NCI-H2196 (cell line): ENCODE measurements around the gene PROB1.
"Not testable (repeated sequence)": the region's sequence is repeated elsewhere in the genome, so short reads cannot be mapped to it uniquely, and the experiment has no call there.

Source experiments
- DNase-seq: peaks from one replicate; lab custom pipeline; 2025; ENCODE audit not compliant: unreplicated experiment; lab: John Stamatoyannopoulos, UW

PROB1 gene, protein sequence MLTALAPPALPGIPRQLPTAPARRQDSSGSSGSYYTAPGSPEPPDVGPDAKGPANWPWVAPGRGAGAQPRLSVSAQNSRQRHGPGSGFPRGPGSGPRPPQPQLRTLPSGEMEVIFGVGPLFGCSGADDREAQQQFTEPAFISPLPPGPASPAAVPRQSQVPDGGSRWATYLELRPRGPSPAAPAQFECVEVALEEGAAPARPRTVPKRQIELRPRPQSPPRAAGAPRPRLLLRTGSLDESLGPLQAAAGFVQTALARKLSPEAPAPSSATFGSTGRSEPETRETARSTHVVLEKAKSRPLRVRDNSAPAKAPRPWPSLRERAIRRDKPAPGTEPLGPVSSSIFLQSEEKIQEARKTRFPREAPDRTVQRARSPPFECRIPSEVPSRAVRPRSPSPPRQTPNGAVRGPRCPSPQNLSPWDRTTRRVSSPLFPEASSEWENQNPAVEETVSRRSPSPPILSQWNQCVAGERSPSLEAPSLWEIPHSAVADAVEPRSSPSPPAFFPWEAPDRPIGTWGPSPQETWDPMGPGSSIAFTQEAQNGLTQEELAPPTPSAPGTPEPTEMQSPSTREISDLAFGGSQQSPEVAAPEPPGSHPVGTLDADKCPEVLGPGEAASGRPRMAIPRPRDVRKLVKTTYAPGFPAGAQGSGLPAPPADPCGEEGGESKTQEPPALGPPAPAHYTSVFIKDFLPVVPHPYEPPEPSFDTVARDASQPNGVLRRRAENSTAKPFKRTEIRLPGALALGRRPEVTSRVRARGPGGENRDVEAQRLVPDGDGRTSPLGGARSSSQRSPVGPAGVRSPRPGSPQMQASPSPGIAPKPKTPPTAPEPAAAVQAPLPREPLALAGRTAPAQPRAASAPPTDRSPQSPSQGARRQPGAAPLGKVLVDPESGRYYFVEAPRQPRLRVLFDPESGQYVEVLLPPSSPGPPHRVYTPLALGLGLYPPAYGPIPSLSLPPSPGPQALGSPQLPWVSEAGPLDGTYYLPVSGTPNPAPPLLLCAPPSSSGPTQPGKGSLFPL

DNA sequence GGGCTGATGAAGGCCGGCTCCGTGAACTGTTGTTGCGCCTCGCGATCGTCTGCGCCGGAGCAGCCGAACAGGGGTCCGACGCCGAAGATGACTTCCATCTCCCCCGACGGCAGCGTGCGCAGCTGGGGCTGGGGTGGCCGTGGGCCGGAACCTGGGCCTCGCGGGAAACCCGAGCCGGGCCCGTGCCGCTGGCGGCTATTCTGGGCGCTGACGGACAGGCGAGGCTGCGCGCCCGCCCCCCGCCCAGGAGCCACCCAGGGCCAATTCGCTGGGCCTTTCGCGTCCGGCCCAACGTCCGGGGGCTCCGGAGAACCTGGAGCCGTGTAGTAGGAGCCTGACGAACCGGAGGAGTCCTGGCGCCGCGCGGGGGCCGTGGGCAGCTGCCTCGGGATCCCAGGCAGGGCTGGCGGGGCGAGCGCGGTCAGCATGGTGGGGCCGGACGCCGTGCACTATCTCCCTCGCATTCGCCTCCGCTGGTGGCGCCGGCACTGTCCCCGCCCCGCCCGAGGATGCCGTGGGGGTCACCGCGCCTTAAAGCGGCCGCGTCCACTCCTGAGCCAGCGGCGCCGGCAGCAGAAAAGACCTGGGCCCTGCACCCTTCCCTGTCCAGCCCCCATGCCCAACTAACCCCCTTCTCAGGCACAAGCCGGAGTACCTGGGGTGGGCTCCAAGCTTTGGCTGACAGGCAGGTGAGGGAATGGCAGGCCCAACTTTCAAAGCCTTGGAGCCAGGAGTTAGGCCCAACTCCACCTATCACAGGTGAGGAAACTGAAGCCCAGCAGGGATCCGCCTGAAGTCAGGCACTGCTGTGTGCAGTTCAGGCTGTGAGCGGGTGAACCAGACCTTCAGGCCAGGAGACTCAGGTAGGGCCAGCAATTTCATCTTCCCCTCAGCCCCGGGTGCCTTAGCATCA lies at the start of gene PROB1:
Gene PROB1 (minus strand): TSS at position 451 of the 913 bp plus-strand sequence. CDS start 23 bp downstream, at position 428.
- no peak for DNase-seq

- DNase-seq = no peak
These were observed 49.0 kb upstream of the PROB1 start for GRCh38 chr5:139443831-139444453.

- DNase-seq = not testable (repeated sequence)
These were observed 45.5 kb upstream of the PROB1 start for GRCh38 chr5:139440416-139440815.

DNA sequence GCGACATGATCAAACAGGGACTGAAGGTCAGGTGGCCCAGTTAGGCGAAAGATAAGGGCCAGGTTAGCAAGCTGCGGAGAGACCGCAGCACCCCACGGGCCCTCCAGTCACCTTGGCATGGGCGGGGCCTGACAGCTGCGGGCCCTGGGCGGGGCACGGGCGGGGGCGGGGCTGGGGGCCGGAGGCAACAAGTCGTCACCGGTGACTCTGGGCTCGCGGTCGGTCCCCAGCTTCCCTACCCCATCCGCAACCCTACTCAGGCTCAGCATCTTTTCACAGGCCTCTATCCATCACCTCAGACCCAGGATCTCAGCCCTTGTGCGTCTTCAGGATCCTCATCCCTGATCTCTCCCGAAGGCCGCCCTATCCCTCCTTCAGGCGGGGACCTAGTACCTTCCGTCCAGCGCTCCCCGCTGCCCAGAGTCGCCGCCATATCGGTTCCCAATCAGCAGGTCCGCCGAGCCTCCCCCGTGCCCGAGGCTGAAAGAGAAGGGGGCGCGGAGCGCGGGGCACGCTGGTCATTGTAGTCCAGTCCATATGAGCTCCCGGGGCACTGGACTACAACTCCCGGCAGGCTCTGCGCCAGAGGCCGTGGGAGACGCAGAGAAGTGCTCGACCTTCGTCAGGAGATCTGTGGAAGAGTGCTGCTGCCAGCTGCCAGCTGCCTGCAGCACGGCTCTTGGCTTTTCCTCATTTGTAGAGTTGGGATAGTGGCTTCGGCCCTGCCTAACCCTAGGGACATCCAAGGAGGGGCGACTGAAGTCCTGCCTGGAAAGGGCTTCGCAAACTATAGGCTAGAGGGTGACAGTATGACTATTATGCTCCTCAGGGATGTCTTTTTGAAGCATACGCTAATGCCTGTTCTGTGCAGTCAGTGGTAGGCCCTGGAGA lies 44.4 kb upstream of the PROB1 start, which contains the start of gene DNAJC18:
Gene DNAJC18 (minus strand): TSS at position 513 of the 891 bp plus-strand sequence. CDS start 80 bp downstream, at position 433.
- DNase-seq = peak; percentile 93

- DNase-seq = no peak
These were observed 43.8 kb upstream of the PROB1 start for GRCh38 chr5:139438707-139439012.

DNA sequence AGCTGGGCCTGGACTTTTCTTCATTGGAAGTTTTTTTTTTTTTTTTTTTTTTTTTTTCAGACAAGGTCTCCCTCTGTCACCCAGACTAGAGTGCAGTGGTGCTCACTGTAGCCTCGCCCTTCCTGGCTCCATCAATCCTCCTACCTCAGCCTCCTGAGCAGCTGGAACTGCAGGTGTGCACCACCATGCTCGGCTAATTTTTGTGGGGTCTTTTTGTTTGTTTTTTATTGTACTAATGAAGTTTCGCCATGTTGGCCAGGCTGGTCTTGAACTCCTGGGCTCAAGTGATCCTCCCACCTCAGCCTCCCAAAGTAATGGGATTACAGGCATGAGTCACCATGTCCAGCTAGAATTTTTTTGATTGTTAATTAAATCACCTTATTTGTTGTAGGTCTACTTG lies 40.8 kb upstream of the PROB1 start:
- no peak for DNase-seq

GRCh38 chr5:139431706-139432105 lies 36.8 kb upstream of the PROB1 start:
- no peak for DNase-seq

GRCh38 chr5:139430015-139430414 lies 35.1 kb upstream of the PROB1 start:
- no peak for DNase-seq

- DNase-seq = no peak
These were observed 31.4 kb upstream of the PROB1 start for GRCh38 chr5:139426203-139426885.

GRCh38 chr5:139425497-139425896 lies 30.6 kb upstream of the PROB1 start:
- DNase-seq = no peak

GRCh38 chr5:139422307-139422893 lies 27.5 kb upstream of the PROB1 start:
- DNase-seq = peak; percentile 53

- no peak for DNase-seq
These were observed 24.6 kb upstream of the PROB1 start for GRCh38 chr5:139419226-139420192.

- no peak for DNase-seq
These were observed 23.9 kb upstream of the PROB1 start for GRCh38 chr5:139418793-139419192.

DNA sequence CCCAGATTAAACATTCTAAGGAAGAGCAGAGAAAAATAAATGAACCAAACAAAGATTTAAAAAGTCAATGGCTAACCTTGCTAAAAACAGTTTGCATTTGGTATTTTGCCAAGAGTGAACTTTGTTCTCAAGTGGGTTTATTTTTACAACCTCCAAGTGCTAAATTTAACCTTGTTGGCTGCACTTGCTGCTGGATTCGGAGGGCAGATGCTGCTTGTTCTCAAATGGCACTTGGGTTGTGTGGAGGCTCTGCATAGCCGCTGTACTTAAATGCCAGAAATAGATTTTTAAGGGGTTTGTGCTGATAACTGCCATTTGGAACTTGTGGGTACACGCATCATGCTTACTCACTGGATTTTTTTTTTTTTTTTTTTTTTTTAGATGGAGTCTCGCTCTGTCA lies 22.3 kb upstream of the PROB1 start:
- no peak for DNase-seq

GRCh38 chr5:139416651-139417050 lies 21.7 kb upstream of the PROB1 start:
- DNase-seq = no peak

DNA sequence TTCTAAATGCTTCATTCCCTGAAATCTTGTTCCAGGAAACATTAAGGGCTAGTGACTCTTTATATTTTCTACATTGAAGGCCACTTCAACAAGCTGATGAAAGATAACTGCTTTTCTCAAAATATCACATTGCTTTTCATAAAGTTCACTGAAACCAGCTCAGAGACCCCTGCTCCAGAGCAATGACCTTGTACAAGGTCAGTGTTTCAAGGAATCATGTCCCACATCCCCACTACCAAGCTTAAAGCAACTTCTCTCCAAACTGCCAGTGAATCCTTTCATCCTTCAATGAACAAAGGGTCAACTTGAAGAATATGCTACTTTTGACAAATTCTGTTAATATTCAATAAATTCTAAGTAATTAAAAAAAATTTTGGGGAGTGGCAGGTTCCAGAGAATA lies 21.0 kb upstream of the PROB1 start:
- DNase-seq = no peak

DNA sequence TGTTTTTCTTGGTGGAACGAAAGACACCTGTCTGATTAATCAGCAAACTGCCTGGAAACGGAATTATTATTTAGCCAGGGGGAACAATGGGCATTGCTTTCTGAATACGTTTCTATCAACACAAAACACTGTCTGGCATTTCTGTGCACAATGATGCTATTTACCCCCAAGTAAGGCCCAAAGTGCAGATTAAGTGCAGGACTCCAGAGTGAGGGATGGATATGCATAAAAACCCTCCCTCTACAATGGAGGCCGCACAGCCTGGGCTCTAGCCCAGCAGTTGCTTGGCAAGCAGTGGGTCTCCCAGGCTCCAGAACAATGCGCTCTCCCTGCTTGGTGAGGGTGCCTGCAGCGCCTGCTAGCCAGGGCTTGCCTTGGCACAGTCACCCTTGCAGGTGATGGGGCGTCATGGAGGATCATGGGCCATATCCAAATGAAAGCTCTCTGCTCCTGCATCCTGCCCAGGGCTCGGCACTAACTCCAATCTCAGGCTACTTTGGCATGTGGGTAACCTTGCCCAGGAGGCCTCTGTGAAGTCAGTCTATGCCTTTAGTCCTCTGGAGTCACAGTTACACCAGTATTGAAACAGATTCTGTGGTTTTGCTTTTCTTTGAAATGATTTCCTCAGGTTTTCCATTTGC lies 20.4 kb upstream of the PROB1 start:
- no peak for DNase-seq
